HepG2 (cell line): Measurements from ENCODE around the gene MYOM1. TPM values are rescaled to one million over a fixed set of nuclear protein-coding genes. Genes with fewer than 3 reads are reported as not detected.

ENCODE experiments used
- ARNT2 ChIP-seq: sonication (generic); formaldehyde crosslinking; IDR thresholded peaks from 2 replicates; pipeline ENCODE4 v1.8.0; 2022; ENCODE audit warnings: mild to moderate bottlenecking, low read depth, missing genetic modification reagents, moderate library complexity
- ATF6 ChIP-seq: sonication (generic); formaldehyde crosslinking; conservative IDR thresholded peaks from 2 replicates; pipeline ENCODE4 v1.4.0; 2020; ENCODE audit warnings: missing genetic modification reagents
- CENPT ChIP-seq: sonication (generic); formaldehyde crosslinking; IDR thresholded peaks from 2 replicates; pipeline ENCODE4 v1.8.0; 2022; ENCODE audit warnings: low read depth, mild to moderate bottlenecking, moderate library complexity, missing genetic modification reagents
- DMTF1 ChIP-seq: sonication (generic); formaldehyde crosslinking; IDR thresholded peaks from 2 replicates; pipeline ENCODE4 v1.4.0; 2020; ENCODE audit warnings: mild to moderate bottlenecking, missing genetic modification reagents
- EHMT2 ChIP-seq: fragments of 200-600 bp; sonication (generic); IDR thresholded peaks from 2 replicates; pipeline ENCODE4 v1.7.0; 2017; ENCODE audit warnings: antibody characterized with exemption, low read depth, low read length, borderline replicate concordance
- MTA3 ChIP-seq: sonication (generic); formaldehyde crosslinking; IDR thresholded peaks from 2 replicates; pipeline ENCODE4 v1.4.0; 2020; ENCODE audit warnings: missing genetic modification reagents
- NR2F6 ChIP-seq, 2 experiments: IDR thresholded peaks; 2 replicates each; pipeline ENCODE4 v1.6.1; 2016; ENCODE audit warnings: antibody characterized with exemption in 1 of 2, mild to moderate bottlenecking in 1 of 2
- RCOR2 ChIP-seq: IDR thresholded peaks from 2 replicates; pipeline ENCODE4 v1.6.1; 2016; ENCODE audit warnings: missing biosample characterization, missing genetic modification reagents
- SOX13 ChIP-seq, 3 experiments: fragments of 450-650 bp in 1 of 3; sonication (generic) in 1 of 3; formaldehyde crosslinking in 1 of 3; IDR thresholded peaks in 2 of 3; conservative IDR thresholded peaks in 1 of 3; 2 replicates each; pipeline versions ENCODE4 v1.5.0 to v1.6.1; 2016 to 2020; ENCODE audit warnings: antibody characterized with exemption in 1 of 3, mild to moderate bottlenecking in 1 of 3, missing compliant biosample characterization in 1 of 3, missing genetic modification reagents in 1 of 3, moderate library complexity in 1 of 3
- TBX2 ChIP-seq: sonication (generic); formaldehyde crosslinking; IDR thresholded peaks from 2 replicates; pipeline ENCODE4 v1.5.0; 2020; ENCODE audit warnings: missing genetic modification reagents, mild to moderate bottlenecking, borderline replicate concordance
- TFDP2 ChIP-seq: sonication (generic); formaldehyde crosslinking; IDR thresholded peaks from 2 replicates; pipeline ENCODE4 v1.4.0; 2020; ENCODE audit warnings: missing genetic modification reagents
- TMF1 ChIP-seq: sonication (generic); formaldehyde crosslinking; IDR thresholded peaks from 2 replicates; pipeline ENCODE4 v1.8.1; 2022; ENCODE audit warnings: low read depth, missing genetic modification reagents
- TRIM24 ChIP-seq: sonication (generic); formaldehyde crosslinking; IDR thresholded peaks from 2 replicates; pipeline ENCODE4 v1.8.0; 2022; ENCODE audit warnings: mild to moderate bottlenecking, missing genetic modification reagents
- ZNF142 ChIP-seq: sonication (generic); formaldehyde crosslinking; IDR thresholded peaks from 2 replicates; pipeline ENCODE4 v1.4.0; 2020; ENCODE audit warnings: missing genetic modification reagents
- ZNF567 ChIP-seq: sonication (generic); formaldehyde crosslinking; IDR thresholded peaks from 2 replicates; pipeline ENCODE4 v1.8.1; 2023; ENCODE audit warnings: mild to moderate bottlenecking, missing genetic modification reagents, borderline replicate concordance
- ZNF720 ChIP-seq: sonication (generic); formaldehyde crosslinking; IDR thresholded peaks from 2 replicates; pipeline ENCODE4 v1.4.0; 2020; ENCODE audit warnings: missing genetic modification reagents
- ZNF724P ChIP-seq: sonication (generic); formaldehyde crosslinking; IDR thresholded peaks from 2 replicates; pipeline ENCODE4 v1.8.0; 2022; ENCODE audit warnings: missing genetic modification reagents, borderline replicate concordance
- polyA plus RNA-seq, 8 experiments: library from polyadenylated mRNA; depleted of rRNA in 3 of 8; stranded (reverse) in 7 of 8; unstranded in 1 of 8; fragments of >200 nt; fragmentation: Illumina TruSeq in 4 of 8; extraction: Trizol in 4 of 8; gene quantifications; 2 replicates each; pipeline versions ENCODE4 v1.2.1 to v1.2.3, GENCODE V29; 2011 to 2016; ENCODE audit warnings: low read depth in 4 of 8, missing spikeins in 1 of 8, mixed read lengths in 1 of 8; ENCODE audit not compliant: insufficient read depth in 1 of 8
- total RNA-seq, 5 experiments: library from RNA; depleted of rRNA; stranded (reverse); fragments of >200 nt; fragmentation: Illumina TruSeq; extraction: Trizol; gene quantifications; 2 replicates each; pipeline ENCODE4 v1.2.3, GENCODE V29; 2016; ENCODE audit warnings: low read depth in 1 of 5

MYOM1 gene
- total and polyA plus RNA-seq, 2 of the 13 experiments (the other 11 are each of a cell fraction or from before 2014, with no cell fraction given) = 0.46 to 0.98 TPM

- TF ChIP-seq ZNF142 (CRISPR knock-in tag) (no peak), ATF6 (CRISPR knock-in tag) (no peak), DMTF1 (no peak), TRIM24 (CRISPR knock-in tag) (no peak), ZNF567 (CRISPR knock-in tag) (no peak), RCOR2 (peak; percentile 97), SOX13 (IDR thresholded peaks at IDR 0.05) (peak; percentile 80), SOX13 (CRISPR knock-in tag; conservative IDR thresholded peaks at IDR 0.05 in 1 of 2, IDR thresholded peaks at IDR 0.05 in 1 of 2) (peak in 1 of 2 experiments; percentile 95; a peak in 2 of 4 replicates), NR2F6 (IDR thresholded peaks at IDR 0.05) (peak; percentile 100), NR2F6 (CRISPR knock-in tag; IDR thresholded peaks at IDR 0.05) (peak; percentile 99), ZNF720 (no peak), TBX2 (CRISPR knock-in tag) (peak; percentile 99), MTA3 (CRISPR knock-in tag) (no peak), ZNF724P (CRISPR knock-in tag) (no peak), TMF1 (CRISPR knock-in tag) (no peak), EHMT2 (peak; percentile 53; the same call in 1 of the 2 replicates), ARNT2 (peak; percentile 63; the same call in 1 of the 2 replicates), TFDP2 (CRISPR knock-in tag) (0 out of 2 replicates have a peak, but pooled peaks have one; percentile 19), CENPT (CRISPR knock-in tag) (no peak)
Measured at GRCh38 chr18:3233433-3234168, 13.8 kb upstream of the MYOM1 start (continued).
